HG03045 (cell line): ENCODE measurements around the gene GNB5.
"Not testable (repeated sequence)": the region's sequence is repeated elsewhere in the genome, so short reads cannot be mapped to it uniquely, and the experiment has no call there.

Source experiments
- ATAC-seq: cut with Tn5 transposase; IDR thresholded peaks from one replicate; pipeline ENCODE4 v1.9.1; 2021; ENCODE audit warnings: mild to moderate bottlenecking, moderate library complexity; ENCODE audit not compliant: unreplicated experiment

Gene GNB5

DNA sequence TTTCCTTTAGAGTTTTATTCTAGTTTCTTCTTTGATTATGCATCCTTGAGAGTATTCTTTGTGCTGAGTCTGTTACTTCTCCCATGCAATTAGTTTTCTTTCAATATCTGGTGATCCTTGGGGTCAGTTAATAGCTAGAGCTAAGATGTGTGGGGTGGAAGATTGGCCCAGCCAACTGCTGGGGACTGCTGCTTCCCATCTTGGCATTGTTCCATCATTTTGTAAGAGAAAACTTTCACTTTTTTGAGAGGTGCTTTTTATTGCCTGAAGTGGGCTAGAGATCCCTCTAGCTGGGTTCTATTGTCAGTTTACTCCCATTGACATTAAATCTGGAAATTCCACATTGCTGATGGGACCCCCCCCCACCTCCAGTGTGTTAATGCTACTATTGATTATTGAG lies 94.0 kb downstream of the GNB5 start:
- no peak for ATAC-seq

DNA sequence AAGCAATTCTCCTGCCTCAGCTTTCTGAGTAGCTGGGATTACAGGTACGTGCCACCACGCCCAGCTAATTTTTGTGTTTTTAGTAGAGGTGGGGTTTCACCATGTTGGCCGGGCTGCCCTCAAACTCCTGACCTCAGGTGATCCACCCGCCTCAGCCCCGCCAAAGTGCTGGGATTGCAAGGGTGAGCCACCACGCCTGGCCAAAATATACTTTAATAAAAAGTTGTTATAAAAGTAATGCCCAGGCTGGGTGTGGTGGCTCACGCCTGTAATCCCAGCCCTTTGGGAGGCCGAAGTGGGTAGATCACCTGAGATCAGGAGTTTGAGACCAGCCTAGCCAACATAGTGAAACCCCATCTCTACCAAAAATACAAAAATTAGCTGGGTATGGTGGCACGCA lies 94.7 kb downstream of the GNB5 start:
- ATAC-seq = not testable (repeated sequence)

DNA sequence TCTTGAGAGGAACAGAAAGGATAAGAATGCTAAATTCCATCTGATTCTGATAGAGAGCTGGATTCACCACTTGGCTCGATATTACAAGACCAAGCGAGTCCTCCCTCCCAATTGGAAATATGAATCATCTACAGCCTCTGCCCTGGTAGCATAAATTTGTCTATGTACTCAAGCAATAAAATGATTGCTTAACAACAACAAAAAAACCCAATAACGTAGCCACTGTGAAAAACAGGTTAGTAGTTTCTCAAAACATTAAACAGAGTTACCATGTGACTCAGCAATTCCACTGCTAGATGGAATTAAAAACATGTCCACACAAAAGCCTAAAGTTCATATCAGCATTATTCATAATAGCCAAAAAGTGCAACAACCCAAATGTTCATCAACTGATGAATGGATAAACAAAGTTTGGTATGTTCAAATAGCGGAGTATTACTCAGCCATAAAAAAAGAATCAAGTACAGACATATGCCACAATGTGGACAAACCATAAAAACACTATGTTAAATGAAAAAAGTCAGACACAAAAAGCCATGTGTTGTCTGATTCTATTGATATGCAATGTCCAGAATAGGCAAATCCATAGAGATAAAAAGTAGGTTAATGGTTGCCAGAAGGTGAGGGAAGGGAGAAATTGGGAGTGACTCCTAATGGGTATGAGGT lies 95.5 kb downstream of the GNB5 start:
- no peak for ATAC-seq

DNA sequence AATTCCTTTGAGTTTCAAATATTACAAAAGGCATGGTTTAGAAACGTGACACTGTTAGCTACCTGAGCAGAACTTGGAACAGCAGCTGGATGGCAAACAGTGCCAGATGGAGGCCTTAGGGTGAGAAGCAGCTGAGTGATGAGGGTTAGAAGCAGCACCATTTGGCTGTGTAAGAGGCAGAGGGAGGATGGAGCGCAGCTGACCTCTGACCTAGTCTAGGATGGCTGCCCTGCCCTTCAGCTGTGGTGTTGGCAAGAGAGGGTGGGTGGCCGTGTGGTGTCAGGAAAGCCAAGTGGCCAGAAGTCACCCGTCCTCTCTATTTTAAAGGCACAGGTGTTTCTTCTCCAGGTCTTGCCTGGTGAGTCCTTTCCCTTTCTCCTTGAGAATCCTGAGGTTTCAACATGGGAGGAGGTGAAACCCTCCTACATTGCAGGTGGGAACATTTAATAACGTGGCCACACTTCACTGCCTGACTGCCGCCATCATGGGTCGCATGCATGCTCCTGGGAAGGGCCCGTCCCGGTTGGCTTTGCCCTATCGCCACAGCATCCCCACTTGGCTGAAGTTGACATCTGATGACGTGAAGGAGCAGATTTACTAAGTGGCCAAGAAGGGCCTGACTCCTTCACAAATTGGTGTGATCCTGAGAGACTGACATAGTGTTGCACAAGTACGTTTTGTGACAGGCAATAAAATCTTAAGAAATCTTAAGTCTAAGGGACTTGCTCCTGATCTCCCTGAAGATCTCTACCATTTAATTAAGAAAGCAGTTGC lies 96.2 kb downstream of the GNB5 start:
- ATAC-seq = no peak

DNA sequence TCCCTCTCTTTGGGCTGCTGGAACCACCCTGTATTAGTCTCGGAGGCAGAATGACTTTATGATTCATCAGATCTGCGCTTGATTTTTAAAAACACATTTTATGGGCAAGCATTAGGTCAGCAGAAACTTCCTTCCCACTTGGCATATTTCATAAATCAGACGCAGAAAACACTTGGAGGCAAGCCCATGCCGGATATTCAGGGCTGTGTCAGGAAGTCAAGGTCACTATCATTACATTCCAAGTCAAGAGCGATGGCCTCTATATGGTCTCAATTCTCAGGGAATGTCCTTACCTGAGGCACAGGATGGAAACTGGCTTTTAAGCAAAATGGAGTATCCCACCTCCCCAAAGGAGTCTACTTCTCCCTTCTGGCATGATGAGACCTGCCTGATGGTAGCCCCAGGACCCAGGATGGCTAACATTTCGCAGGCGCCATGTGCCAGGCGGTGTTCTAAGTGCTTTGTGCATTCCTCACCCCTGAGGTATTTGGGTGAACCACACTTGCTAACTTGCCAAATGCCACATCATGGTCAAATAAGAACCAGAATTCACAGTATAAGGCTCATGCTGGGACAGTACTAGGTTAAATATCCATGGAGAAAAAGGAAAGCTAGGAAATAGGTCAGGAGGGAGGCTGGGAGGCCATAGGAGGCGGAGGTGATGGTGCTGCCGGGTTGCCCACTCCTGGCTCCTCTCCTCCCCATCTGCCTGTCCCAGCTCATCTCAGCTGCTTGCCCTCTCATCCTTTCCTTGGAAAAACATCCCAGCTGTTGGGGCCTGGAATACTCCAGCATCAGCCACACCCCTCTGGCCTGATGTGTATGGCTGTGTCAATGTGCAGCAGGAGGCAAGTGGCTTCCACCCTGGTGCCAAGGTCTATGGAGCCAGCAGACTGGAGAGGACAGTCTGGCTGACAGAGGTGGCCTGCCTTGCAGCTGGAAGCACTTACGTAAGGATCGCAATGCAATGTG lies 97.4 kb downstream of the GNB5 start:
- no peak for ATAC-seq

DNA sequence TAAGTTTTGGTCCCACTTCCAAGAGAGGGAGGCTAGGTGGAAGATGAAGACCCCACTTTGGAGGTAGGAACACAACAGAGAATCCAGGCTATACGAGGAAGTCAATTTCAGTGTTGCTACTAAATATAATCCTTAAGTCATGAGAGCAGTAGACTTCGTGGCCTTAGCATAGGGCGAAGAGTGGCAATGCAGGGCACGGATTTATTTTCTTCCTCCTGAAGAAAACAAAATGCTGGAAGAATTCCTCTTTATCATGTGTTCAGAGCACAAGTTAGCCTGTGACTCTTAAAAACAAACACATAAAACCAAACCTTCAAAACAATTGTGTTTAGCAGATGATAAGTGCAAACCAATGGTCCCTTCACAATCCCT lies 98.0 kb downstream of the GNB5 start:
- no peak for ATAC-seq

DNA sequence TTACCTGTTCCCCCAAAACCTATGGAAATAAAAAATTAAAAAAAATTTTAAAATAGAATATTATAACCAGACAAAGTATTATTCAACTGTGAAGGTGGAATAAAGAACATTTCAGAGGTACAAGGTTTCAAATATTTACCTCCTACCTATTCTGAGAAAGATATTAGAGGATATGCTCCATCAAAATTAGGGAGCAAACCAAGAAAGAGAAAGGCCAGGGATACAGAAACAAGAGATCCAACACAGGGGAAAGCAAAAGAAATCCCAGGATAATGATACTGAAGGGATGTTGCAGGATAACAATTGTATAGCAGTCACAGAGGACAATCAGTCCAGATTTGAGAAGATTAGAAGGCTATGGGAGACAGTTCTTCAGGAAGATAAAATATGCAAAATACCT lies 101.0 kb downstream of the GNB5 start:
- ATAC-seq = no peak

DNA sequence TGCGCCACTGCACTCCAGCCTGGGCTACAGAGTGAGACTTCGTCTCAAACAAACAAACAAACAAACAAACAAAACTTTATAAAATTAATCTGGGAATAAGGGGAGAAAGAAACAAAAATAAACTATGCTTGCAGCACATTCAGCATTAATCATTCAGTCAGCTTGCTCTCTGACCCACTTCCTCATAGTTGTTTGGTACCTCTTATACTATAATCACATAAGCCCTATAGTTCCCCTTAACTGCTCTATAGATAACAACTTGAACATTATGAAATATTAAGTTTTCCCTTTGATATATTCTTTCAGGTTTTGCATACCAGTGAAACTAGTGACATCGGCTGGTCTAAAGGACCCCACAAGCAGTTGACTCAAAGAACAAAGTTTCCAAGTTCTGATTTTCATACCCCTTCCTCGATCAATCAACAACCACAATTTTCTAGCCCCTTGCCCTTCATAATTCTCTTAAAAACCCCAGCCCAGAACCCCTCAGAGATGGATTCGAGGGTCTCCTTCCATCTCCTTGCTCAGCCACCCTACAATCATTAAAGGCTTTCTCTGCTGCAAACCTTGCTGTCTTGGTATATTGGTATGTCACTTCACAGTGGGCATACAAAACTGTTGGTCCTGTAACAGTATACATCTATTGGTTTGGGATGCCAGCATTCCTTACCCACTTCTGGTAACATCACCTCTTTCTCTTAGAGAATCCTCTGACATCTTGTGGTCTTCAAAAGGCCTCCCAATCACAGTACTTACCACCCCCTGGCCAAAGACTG lies 105.0 kb downstream of the GNB5 start:
- ATAC-seq = no peak

DNA sequence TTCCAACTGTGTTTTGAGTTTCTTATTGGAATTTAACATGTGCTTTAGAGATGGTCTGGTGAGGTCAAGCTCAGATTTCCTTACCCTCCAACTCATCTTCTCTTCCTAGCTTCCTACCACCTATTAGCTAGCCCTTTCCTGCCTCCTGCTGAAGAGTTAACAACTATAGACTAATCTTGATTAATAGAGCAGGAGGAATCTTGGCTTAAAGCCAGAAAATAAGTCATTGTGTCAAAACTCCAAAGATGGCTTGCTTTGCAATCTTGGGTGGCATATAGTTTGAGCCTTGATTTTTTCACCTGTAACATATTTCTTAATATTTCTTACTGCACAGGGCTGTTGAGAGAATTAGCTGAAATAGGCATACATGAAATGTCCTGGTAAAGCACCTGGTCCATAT lies 105.9 kb downstream of the GNB5 start:
- no peak for ATAC-seq

DNA sequence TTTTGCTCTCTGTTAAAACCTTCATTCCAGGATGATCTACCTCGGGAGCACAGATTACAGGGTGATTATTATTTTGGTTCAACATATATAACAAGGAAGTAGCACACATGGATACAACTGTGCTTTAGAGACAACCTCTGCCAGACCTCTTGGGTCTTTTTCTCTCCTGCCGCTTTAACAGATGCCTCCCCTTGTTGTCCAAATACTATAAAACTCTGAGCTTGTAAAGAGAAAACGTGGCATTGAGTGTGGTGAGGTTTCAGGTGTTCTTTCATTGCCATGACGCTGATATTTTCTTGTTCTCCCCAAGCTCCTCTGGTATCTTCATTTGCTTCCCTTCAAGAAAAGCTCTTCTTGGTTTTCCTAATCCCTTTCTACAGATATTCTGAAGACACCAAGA lies 107.6 kb downstream of the GNB5 start:
- ATAC-seq = no peak

DNA sequence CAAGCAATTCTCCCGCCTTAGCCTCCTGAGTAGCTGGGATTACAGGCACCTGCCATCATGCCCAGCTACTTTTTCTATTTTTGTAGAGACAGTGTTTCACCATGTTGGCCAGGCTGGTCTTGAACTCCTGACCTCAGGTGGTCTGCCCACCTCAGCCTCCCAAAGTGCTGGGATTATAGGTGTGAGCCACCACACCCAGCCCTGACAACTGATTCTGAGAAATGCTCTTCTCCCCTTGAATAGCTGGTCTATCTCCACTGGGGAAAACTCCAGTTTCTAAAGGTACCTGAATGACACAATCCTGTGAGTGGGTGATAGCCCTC lies 108.2 kb downstream of the GNB5 start:
- not testable (repeated sequence) for ATAC-seq

DNA sequence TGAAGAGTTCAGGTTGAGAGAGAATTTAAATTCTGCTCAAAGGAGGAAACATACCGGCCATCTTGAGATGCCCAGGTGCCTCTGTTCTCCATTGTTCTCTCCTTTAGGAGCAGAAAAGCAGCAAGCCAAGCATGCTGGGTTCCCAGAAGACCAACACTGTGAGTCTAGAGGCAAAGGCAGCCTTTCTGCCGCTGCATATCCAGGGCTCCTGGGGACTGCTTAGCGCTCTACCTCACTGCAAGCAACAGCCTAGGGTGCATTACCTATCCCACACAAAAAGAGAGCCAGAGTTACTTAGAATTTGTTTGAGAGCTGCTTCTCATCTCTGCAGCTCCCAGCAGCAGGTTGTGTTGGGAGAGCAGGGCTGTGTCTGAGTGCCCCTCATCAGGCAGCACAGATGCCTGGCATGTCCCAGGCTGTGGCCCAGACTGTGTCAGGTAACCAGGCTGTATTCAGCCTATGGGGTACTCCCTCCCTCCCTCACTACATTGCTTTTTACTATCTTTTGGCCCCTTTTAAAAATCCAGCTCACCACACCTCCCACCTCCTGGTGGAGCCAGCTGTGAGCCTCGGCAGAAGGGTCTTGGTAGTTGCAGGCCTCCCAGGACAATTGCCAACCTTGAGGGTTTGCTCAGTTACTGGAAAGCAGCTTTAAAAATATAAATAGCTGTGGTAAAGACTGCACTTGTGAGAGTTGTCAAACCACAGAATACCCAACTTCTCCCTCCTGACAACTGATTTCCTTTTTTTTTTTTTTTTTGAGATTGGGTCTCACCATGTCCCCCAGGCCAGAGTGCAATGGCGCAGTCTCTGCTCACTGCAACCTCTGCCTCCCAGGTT lies 108.8 kb downstream of the GNB5 start:
- ATAC-seq = peak; percentile 59

DNA sequence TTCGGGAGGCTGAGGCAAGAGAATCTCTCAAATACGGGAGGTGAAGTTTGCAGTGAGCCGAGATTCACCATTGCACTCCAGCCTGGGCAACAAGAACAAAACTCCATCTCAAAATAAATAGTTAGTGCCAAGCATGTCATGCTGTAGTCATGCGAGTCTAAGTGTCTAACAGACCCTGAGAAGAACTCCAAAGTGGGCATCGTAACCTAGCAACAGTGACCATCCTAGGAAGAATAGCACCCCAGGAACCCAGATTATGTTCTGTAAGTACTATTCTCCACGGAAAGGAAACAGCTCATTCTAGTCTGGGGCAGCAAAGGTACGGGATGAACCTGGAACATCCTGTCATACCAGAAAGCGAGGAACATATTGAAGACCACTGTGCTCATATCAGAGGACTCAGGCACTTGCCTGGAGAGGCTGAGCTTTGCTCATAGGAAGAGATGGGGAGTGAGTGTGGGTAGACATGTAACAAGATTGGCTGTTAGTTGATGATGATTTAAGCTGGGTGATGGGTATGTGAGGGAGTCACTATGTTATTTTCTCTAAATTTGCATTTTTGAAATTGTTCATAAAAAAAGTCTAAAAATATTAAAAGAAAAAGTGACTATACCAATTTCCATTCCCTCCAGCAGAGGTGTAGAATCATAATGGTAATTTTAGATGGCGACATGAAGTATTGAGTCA lies 110.3 kb downstream of the GNB5 start:
- ATAC-seq = no peak

DNA sequence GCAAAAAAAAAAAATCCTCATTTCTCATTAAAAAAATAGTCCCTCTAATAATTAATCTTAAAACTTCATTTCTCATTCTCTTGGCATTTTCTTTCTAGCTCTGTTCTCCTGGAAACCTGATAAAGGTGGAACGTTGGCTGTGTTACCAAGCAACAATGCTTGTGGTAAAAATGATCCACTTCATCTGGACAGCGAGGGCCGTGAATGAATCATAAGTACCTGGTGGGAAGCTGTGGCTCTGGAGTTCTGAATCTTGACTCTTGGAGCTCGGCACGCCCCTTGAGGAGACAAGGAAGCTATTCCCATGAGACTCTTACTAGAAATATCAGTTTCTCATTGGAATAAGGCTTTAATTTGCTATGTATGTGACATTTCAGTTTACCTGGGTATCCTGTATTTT lies 111.2 kb downstream of the GNB5 start:
- ATAC-seq = no peak

DNA sequence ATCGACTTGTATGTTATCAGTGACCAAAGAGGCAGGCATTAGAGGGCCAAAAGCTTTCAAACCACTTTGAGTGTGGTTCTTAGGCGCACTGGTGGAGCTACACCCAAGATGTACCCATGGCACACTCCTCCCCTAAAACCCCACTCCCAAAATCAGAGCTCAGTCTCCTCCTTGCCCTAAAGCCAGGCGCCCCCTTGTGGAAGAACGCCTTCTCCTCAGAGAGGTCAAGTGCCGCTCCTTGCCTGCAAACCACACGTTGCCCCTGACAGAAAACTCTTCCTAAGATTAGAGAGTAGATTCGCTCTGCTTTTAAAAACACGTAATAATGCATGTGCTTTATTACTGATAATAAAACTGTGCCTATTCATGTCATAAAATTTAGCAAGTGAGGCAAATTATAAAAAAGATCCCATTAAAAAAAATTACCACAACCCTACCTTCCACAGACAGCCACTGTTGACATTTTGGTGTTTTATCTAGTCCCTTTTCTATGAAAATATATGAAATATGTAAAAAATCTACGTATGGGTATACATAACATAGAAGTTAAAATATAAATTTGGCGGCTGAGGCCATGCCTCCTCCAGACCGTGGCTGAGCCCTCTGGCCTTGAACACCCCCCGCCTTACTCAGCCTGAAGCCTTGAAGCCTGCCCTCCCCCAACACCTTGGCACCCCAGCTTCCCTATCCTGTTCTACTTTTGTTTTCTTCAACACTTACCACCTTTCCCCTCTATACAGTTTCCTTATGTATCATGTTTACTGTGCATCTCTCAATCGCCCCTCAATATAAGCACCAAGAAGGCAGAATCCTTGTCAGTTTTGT lies 112.1 kb downstream of the GNB5 start:
- ATAC-seq = no peak

DNA sequence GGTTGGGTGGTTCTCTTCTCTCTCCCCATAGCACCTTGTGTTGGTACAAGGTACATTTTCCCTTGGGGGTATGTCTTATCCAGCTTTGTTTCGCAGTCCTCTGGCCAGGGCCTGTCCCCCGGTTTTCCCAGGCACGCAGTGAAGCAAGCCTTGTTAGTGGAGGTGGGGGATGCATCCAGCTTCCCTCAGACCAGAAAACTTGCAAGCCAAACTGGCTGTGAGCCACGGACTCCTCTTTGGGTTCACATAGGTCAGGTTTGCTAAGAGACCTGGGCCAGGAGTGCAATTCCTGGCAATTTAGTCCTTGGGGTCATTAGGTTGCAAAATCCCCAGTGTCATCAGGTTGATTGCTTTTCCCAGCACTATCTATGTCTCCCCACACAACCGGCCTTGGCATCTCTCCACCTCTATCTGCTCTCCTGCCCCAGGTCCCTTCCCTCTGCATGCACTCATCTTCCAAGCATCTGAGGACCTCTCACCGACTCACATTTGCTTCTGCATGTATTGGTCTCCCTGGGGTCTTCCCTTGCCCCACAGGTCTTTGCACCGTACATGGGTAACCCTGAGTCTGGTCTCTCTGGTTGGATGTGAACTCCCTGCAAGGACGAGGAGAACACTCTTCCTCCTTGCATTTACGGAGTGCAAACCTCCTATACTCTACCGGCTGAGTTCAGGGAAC lies 112.9 kb downstream of the GNB5 start:
- ATAC-seq = no peak

DNA sequence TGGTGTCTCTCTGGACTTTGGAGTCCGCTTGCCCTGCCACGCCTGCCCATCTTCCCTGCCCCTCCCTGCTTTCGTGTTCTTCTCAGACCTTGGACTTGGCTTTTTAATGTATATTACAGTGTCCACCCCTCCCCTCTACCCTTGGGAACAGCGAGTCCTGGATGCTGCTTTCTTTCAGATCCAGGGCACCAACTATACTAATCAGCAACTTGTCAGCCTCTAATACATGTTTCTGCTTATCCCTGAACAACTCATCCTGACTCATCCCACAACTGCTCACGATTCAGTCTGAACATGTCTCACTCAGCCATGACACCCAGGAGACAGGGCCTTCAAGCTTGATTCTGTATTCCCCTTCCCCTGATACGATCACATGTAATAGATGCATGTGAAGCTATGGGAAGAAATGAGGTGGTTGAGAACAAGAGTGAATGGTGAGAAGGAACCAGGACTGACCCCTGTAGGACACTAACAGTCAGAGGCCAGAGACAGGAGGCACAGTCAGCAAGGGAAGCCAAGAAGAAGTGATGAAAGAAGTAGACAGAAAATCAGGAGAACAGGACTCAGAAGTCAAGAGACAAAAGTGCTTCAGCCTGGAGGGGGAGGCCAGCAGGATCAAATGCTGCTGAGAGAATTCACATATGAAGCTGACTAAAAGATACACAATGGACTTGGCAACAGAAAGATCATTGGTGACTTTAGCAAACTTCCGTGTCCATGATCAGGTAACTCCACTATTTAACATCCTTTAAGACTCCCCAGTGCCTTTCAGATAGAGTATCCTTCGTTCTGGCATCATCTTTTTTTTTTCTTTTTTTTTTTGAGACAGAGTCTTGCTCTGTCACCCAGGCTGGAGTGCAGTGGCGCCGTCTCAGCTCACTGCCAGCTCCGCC lies 114.1 kb downstream of the GNB5 start:
- no peak for ATAC-seq
